GM15510 (cell line): ENCODE measurements around the gene TBCCD1.

Source experiments
- POLR2A ChIP-seq: IDR thresholded peaks from 3 replicates; pipeline ENCODE4 v1.6.1; 2011; ENCODE audit warnings: borderline replicate concordance; ENCODE audit not compliant: insufficient read length; ENCODE audit errors: extremely low read depth

TBCCD1 gene

DNA sequence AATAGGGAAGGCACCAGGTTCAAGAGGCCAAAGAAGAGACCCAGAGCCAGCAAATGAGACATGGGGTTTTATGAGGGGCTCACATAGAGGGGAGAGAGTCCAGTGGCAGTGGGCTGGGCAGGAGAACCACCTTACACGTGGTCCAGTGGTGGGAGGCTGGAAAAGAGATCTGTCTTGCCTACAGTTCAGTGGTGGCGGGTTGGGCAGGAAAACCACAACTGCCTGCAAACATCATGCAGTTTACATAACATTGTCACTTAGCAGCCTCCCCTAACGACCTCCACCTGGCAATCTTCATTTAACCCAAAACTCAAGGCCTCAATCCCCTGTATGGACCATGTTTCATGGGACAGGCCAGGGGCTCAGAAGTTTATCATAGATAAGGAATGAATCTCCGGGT lies 52.0 kb downstream of the TBCCD1 start:
- TF ChIP-seq POLR2A, result no peak

DNA sequence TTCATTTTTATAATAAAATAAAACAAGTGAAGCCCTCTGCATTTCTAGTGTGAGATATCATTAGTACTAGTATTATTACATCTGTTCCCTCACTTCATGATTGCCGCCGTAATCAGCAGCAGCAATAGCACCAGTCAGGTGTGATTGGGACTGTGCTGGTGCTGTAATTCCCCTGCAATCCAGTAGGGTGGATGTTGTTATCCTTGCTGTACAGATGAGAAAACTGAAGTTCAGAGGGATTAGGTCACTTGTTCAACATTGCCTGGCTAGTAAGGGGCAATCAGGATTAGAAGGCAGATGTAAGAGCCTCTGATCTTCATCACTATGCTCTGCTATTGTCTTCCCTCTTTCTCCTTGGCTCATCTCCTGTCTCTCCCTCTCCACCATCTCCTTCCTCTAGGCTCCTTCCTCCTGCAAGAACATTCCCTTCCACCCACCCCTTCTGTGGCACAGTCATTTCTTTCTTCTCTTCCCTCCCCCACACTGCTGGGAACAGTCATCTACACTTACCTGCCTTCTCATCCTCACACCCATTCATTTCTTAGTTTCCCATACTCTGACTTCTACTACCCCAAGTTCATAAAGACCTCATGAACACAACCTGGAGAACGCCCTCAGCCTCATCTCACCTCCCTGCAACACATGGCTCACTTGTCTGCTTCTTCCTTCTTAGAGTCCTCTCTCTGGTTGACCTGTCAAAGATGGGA lies 52.7 kb downstream of the TBCCD1 start:
- TF ChIP-seq POLR2A, result no peak

DNA sequence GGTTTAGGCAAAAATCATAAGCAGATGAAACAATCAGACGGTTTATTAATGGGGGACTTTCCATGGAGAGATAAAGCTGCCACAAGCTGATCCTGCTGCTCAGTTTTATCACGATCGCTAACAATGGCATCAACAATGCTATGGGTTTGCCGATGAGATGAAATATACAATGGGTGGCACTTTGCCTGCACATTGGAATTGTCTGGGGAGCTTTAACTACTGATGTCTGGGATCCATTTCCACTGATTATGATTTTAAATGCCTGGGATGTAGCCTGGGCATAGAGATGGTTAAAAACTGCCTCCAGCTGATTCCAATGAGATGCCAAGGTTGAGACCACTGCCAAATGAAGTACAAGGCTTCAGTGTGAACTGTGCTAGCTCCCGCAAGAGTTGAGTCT lies 53.8 kb downstream of the TBCCD1 start:
- no peak for TF ChIP-seq POLR2A

- TF ChIP-seq POLR2A, result no peak
Measured at GRCh38 chr3:186512570-186513302, 54.4 kb downstream of the TBCCD1 start.

GRCh38 chr3:186511702-186512101 lies 55.4 kb downstream of the TBCCD1 start:
- TF ChIP-seq POLR2A, result no peak

DNA sequence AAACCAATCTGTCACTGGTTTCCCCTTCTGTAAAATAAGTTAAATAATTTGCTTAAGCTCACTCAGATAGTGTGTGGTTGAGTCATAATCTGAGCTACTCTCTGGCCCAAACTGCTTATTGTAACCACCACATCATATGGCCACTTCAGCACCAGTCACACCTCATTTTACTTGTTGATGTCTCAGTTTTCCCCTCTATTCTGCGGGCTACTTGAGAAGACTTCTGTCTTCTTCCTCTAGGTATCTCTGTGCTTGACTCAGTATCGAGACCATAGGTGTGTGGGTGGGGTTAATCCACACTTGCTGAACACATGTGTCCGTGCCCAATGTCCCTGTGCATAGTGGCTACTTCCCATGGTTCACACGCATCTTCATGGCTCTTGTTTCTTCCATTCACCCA lies 55.9 kb downstream of the TBCCD1 start:
- TF ChIP-seq POLR2A, result no peak

GRCh38 chr3:186510374-186511079 lies 56.6 kb downstream of the TBCCD1 start:
- TF ChIP-seq POLR2A, result peak; percentile 12

DNA sequence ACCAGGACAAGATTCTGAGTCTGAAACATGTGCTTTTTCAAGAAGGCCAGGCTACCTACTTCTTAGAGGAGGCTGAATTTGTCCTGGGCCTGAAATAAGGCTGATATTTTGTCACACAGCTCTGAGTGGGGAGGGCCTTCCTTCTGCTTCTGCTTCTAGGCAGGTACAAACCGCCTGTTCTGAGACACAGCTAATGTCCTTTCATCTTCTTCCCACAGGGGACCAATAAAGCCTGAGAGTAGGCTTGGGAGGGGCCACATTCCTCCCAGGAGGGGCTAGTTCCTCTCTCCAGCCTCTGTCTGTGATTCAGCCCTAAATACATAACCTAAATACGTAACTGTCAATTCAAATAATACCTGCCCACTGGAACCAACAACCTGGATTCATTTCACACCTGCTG lies 57.7 kb downstream of the TBCCD1 start:
- TF ChIP-seq POLR2A, result no peak

- TF ChIP-seq POLR2A, result no peak
Measured at GRCh38 chr3:186506857-186507256, 60.3 kb downstream of the TBCCD1 start.

DNA sequence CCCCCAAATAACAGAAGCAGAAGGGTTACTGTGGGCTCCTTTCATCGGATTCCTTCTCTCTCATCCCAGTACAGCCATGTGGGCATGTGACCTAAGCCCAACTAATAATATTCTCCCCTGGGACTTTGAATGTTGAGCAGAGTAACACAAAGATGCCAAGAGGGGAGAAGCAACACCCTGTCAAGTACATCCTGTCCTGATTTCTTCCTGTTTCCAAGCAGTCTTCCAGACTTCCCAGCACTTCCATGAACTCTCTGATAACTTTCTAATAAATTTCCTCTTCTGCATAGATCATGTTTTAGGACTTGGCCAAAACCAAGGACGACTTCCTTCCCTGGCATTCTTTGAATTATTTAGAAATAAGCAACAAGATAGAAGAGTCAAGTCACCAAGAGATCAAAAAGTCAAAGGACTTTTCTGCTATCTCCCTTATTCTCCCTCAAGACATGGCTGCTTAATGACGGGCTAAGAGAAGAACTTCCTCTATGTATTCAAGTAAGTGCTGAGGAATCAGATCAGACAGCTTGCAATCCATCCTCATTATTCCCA lies 60.9 kb downstream of the TBCCD1 start:
- no peak for TF ChIP-seq POLR2A

- TF ChIP-seq POLR2A, result no peak
Measured at GRCh38 chr3:186502966-186503712, 64.0 kb downstream of the TBCCD1 start.

DNA sequence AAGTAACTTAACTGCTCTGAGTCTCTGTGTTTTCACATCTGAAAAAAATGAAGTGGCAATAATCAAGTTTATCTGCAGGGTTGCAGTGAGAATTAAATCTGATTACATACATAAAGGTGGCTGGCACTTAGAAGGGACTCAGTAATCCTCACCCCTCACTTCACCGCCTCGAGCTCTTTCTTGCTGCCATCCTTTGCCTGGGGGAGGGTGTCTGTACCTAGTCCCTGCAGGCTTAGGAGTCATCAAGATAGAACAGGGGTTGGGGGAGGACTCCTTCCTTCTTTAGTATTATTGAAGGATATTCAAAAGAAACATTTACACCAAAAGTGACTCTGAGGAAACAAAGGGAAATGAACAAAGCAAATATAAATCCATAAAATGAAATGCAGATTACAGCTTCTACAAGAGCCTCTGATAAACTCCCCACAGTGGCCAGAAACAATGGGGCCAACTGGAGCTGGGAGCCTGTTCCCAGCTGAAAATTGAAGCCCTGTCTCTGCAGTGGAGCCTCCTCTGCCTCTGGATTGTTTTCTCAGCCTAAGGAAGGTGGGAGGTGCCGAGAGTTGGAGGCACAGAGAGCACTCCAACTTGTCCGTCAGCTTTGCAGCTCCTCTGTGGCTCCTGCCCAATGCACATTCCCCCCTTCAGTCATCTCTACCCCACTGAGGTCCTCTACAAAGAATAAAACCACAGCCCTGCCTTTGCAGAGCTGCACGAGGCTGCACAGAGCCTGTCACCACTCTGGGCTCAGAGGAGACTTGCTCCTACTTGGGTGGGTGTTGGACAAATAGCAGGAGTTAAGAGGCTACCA lies 64.8 kb downstream of the TBCCD1 start:
- TF ChIP-seq POLR2A, result no peak

GRCh38 chr3:186497608-186498007 lies 69.5 kb downstream of the TBCCD1 start:
- no peak for TF ChIP-seq POLR2A

GRCh38 chr3:186496635-186497034 lies 70.5 kb downstream of the TBCCD1 start:
- TF ChIP-seq POLR2A, result no peak
